Measurements from ENCODE around the gene RFX7.

DNA sequence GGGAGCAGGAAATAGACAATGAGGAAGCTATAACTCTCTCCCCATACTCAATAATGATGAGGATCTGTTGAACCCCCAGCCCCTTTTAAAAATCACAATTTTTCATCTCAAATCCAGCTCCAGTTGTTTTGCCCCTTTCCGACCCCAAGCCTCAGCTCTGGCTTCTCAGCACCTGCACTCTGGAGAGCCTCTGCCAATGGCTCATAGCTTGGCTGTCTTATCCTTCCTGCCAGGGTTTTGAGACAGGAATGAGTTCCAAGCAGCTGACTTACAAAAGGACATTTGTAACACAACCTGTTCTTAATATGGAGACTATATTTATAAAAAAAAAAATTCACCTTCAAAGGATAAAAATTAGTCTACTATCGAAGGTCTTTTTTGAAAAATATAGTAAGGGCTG is 144.4 kb downstream of the RFX7 start:
- TF ChIP-seq POLR2A (IDR thresholded peaks at IDR 0.05) (no peak), CTCF (IDR thresholded peaks at IDR 0.05) (no peak)
